BLaER1 treated with 17β-estradiol and CSF1 and Interleukin-3, amounts not matched to agents 10 nM and 100 nM (cell line): ENCODE measurements around the gene JAG2.

Experiments used
- H3K27ac ChIP-seq, 11 experiments: shearing (Covaris generic); formaldehyde crosslinking; 2 replicates each; pipeline ENCODE4 v1.8.1; 2022
- H3K27me3 ChIP-seq, 11 experiments: shearing (Covaris generic); formaldehyde crosslinking; 2 replicates each; pipeline ENCODE4 v1.8.1; 2022
- H3K36me3 ChIP-seq, 11 experiments: shearing (Covaris generic); formaldehyde crosslinking; 2 replicates each; pipeline ENCODE4 v1.8.1; 2022
- H3K4me1 ChIP-seq, 10 experiments: shearing (Covaris generic); formaldehyde crosslinking; 2 replicates each; pipeline ENCODE4 v1.8.1; 2022
- H3K4me2 ChIP-seq, 11 experiments: shearing (Covaris generic); formaldehyde crosslinking; 2 replicates each; pipeline ENCODE4 v1.8.1; 2022
- H3K4me3 ChIP-seq, 10 experiments: shearing (Covaris generic); formaldehyde crosslinking; 2 replicates each; pipeline ENCODE4 v1.8.1; 2022
- H3K9ac ChIP-seq, 11 experiments: shearing (Covaris generic); formaldehyde crosslinking; 2 replicates each; pipeline ENCODE4 v1.8.1; 2022
- H3K9me3 ChIP-seq, 11 experiments: shearing (Covaris generic); formaldehyde crosslinking; replicated peaks in 1 of 11; 2 replicates each; pipeline ENCODE4 v1.8.1; 2022
- H4K20me1 ChIP-seq, 11 experiments: shearing (Covaris generic); formaldehyde crosslinking; 2 replicates each; pipeline ENCODE4 v1.8.1; 2022
- Cebpa-rat ChIP-seq, 11 experiments: shearing (Covaris generic); IDR thresholded peaks; 2 replicates each; pipeline ENCODE4 v1.8.1; 2022

Gene JAG2

GRCh38 chr14:105158794-105159193 lies 9.8 kb downstream of the JAG2 start:
- peak overlapping the region in 2 of 11 experiments; percentile 37 to 38; a peak in 2 of 22 replicates for H3K9ac ChIP-seq
- peak overlapping the region in 1 of 11 experiments; percentile 22; a peak in 1 of 22 replicates for H3K27ac ChIP-seq
- H3K4me1 ChIP-seq: peaks cover 0 to 91% (median 67%) of the 10 kb centered on the region in 10 experiments; a peak in 18 of 20 replicates
- H3K9me3 ChIP-seq: no peaks in the 10 kb centered on the region
- H3K36me3 ChIP-seq: peaks cover 0 to 27% (median 13%) of the 10 kb centered on the region in 11 experiments; a peak in 9 of 22 replicates
- no peak for TF ChIP-seq Cebpa-rat (IDR thresholded peaks at IDR 0.05)
- no peak overlapping the region for H3K4me3 ChIP-seq
- H4K20me1 ChIP-seq: peaks cover 19 to 91% (median 76%) of the 10 kb centered on the region in 11 experiments; a peak in 21 of 22 replicates
- H3K4me2 ChIP-seq: peak overlapping the region in 3 of 11 experiments; percentile 4 to 29 (median 20); a peak in 3 of 22 replicates
- H3K27me3 ChIP-seq: no peaks in the 10 kb centered on the region; a peak in 1 of 22 replicates

- Histone ChIP-seq H3K36me3 (peaks cover 0 to 27% (median 13%) of the 10 kb centered on the region in 11 experiments; a peak in 9 of 22 replicates), H3K4me3 (no peak overlapping the region), H3K9ac (no peak overlapping the region), H3K4me1 (peaks cover 0 to 91% (median 66%) of the 10 kb centered on the region in 10 experiments; a peak in 17 of 20 replicates), H3K27ac (no peak overlapping the region; a peak in 2 of 22 replicates), H3K27me3 (peaks cover 0 to 3% (median 0%) of the 10 kb centered on the region in 11 experiments; a peak in 1 of 22 replicates), H3K9me3 (no peaks in the 10 kb centered on the region), H3K4me2 (0 out of 22 replicates have a peak overlapping the region, but pooled peaks of 1 of the 11 experiments have one; percentile 4), H4K20me1 (peaks cover 13 to 91% (median 77%) of the 10 kb centered on the region in 11 experiments; a peak in 21 of 22 replicates)
- no peak for TF ChIP-seq Cebpa-rat (IDR thresholded peaks at IDR 0.05)
These were observed 10.7 kb downstream of the JAG2 start for GRCh38 chr14:105157872-105158271.

GRCh38 chr14:105156414-105157375 lies 11.9 kb downstream of the JAG2 start:
- peaks cover 0 to 29% (median 13%) of the 10 kb centered on the region in 11 experiments; a peak in 10 of 22 replicates for H3K36me3 ChIP-seq
- peak overlapping the region in 2 of 11 experiments; percentile 4 to 37; a peak in 1 of 22 replicates for H3K9ac ChIP-seq
- no peak for TF ChIP-seq Cebpa-rat (IDR thresholded peaks at IDR 0.05)
- peaks cover 6 to 91% (median 66%) of the 10 kb centered on the region in 10 experiments; a peak in 17 of 20 replicates for H3K4me1 ChIP-seq
- H4K20me1 ChIP-seq: peaks cover 5 to 91% (median 77%) of the 10 kb centered on the region in 11 experiments; a peak in 20 of 22 replicates
- H3K4me3 ChIP-seq: no peak overlapping the region
- peaks cover 0 to 14% (median 0%) of the 10 kb centered on the region in 11 experiments; a peak in 1 of 22 replicates for H3K27me3 ChIP-seq
- peak overlapping the region in 4 of 11 experiments; percentile 47 to 56 (median 55); a peak in 7 of 22 replicates for H3K4me2 ChIP-seq
- H3K27ac ChIP-seq: no peak overlapping the region
- no peaks in the 10 kb centered on the region for H3K9me3 ChIP-seq

- TF ChIP-seq Cebpa-rat (IDR thresholded peaks at IDR 0.05): no peak
- Histone ChIP-seq H3K9me3 (no peaks in the 10 kb centered on the region), H3K36me3 (peaks cover 0 to 35% (median 13%) of the 10 kb centered on the region in 11 experiments; a peak in 11 of 22 replicates), H3K4me2 (peak overlapping the region in 7 of 11 experiments; percentile 20 to 56 (median 47); a peak in 13 of 22 replicates), H3K4me3 (no peak overlapping the region), H4K20me1 (peaks cover 0 to 90% (median 74%) of the 10 kb centered on the region in 11 experiments; a peak in 18 of 22 replicates), H3K27ac (no peak overlapping the region), H3K27me3 (peaks cover 0 to 14% (median 0%) of the 10 kb centered on the region in 11 experiments; a peak in 1 of 22 replicates), H3K9ac (peak overlapping the region in 3 of 11 experiments; percentile 18 to 37 (median 26); a peak in 3 of 22 replicates), H3K4me1 (peaks cover 6 to 89% (median 62%) of the 10 kb centered on the region in 10 experiments; a peak in 17 of 20 replicates)
These were observed 12.7 kb downstream of the JAG2 start for GRCh38 chr14:105155681-105156413.

GRCh38 chr14:105155071-105155651 lies 13.4 kb downstream of the JAG2 start:
- peaks cover 6 to 88% (median 57%) of the 10 kb centered on the region in 10 experiments; a peak in 17 of 20 replicates for H3K4me1 ChIP-seq
- H3K9me3 ChIP-seq: no peaks in the 10 kb centered on the region
- H3K27ac ChIP-seq: no peak overlapping the region
- peaks cover 0 to 14% (median 0%) of the 10 kb centered on the region in 11 experiments; a peak in 1 of 22 replicates for H3K27me3 ChIP-seq
- peak overlapping the region in 7 of 11 experiments; percentile 20 to 56 (median 47); a peak in 13 of 22 replicates for H3K4me2 ChIP-seq
- peaks cover 0 to 90% (median 67%) of the 10 kb centered on the region in 11 experiments; a peak in 17 of 22 replicates for H4K20me1 ChIP-seq
- peak overlapping the region in 4 of 11 experiments; percentile 5 to 37 (median 22); a peak in 3 of 22 replicates for H3K9ac ChIP-seq
- no peak for TF ChIP-seq Cebpa-rat (IDR thresholded peaks at IDR 0.05)
- H3K4me3 ChIP-seq: no peak overlapping the region
- H3K36me3 ChIP-seq: peaks cover 0 to 41% (median 13%) of the 10 kb centered on the region in 11 experiments; a peak in 11 of 22 replicates

GRCh38 chr14:105154476-105154871 lies 14.1 kb downstream of the JAG2 start:
- H3K27me3 ChIP-seq: peaks cover 0 to 14% (median 0%) of the 10 kb centered on the region in 11 experiments; a peak in 1 of 22 replicates
- H3K4me3 ChIP-seq: no peak overlapping the region
- H3K4me2 ChIP-seq: peak overlapping the region in 7 of 11 experiments; percentile 5 to 84 (median 35); a peak in 9 of 22 replicates
- H3K9ac ChIP-seq: peak overlapping the region in 1 of 11 experiments; percentile 52; a peak in 2 of 22 replicates
- peaks cover 6 to 90% (median 58%) of the 10 kb centered on the region in 10 experiments; a peak in 17 of 20 replicates for H3K4me1 ChIP-seq
- H3K27ac ChIP-seq: peak overlapping the region in 1 of 11 experiments; percentile 28; a peak in 1 of 22 replicates
- H3K36me3 ChIP-seq: peaks cover 0 to 42% (median 13%) of the 10 kb centered on the region in 11 experiments; a peak in 11 of 22 replicates
- no peaks in the 10 kb centered on the region for H3K9me3 ChIP-seq
- peaks cover 0 to 91% (median 67%) of the 10 kb centered on the region in 11 experiments; a peak in 17 of 22 replicates for H4K20me1 ChIP-seq
- no peak for TF ChIP-seq Cebpa-rat (IDR thresholded peaks at IDR 0.05)

GRCh38 chr14:105153739-105154475 lies 14.7 kb downstream of the JAG2 start:
- Histone ChIP-seq H3K36me3 (peaks cover 0 to 42% (median 13%) of the 10 kb centered on the region in 11 experiments; a peak in 11 of 22 replicates), H3K27ac (peak overlapping the region in 1 of 11 experiments; percentile 28; a peak in 1 of 22 replicates), H4K20me1 (peaks cover 0 to 85% (median 68%) of the 10 kb centered on the region in 11 experiments; a peak in 17 of 22 replicates), H3K9me3 (no peaks in the 10 kb centered on the region), H3K4me3 (no peak overlapping the region), H3K4me2 (peak overlapping the region in 8 of 11 experiments; percentile 43 to 89 (median 78); a peak in 12 of 22 replicates), H3K9ac (peak overlapping the region in 1 of 11 experiments; percentile 52; a peak in 1 of 22 replicates), H3K4me1 (peaks cover 6 to 89% (median 58%) of the 10 kb centered on the region in 10 experiments; a peak in 17 of 20 replicates), H3K27me3 (peaks cover 0 to 14% (median 0%) of the 10 kb centered on the region in 11 experiments; a peak in 1 of 22 replicates)
- TF ChIP-seq Cebpa-rat (IDR thresholded peaks at IDR 0.05): no peak
